Subcutaneous abdominal adipose tissue (tissue), 5 donors: ENCODE measurements around the gene TCEA3.
A peak's percentile ranks its signal among the peaks of the same experiment; 100 is the strongest.

Source experiments
- H3K27ac ChIP-seq: one replicate; pipeline ENCODE4 v1.7.0; 2013; ENCODE audit warnings: low read depth, mild to moderate bottlenecking, inconsistent platforms, low read length, moderate library complexity
- H3K27me3 ChIP-seq, 5 donors: one replicate each; pipeline ENCODE4 v1.7.0; 2013; ENCODE audit warnings: low read length in 5 of 5, inconsistent platforms in 1 of 5; ENCODE audit not compliant: control insufficient read depth in 5 of 5, insufficient read depth in 4 of 5
- H3K36me3 ChIP-seq, 5 donors: one replicate each; pipeline ENCODE4 v1.7.0; 2013; ENCODE audit warnings: low read length in 5 of 5; ENCODE audit not compliant: control insufficient read depth in 5 of 5, insufficient read depth in 5 of 5
- H3K4me1 ChIP-seq, 5 donors: one replicate each; pipeline ENCODE4 v1.7.0; 2013; ENCODE audit warnings: low read length in 5 of 5, mild to moderate bottlenecking in 3 of 5, moderate library complexity in 1 of 5; ENCODE audit not compliant: control insufficient read depth in 5 of 5, insufficient read depth in 5 of 5
- H3K4me3 ChIP-seq, 5 donors: one replicate each; pipeline ENCODE4 v1.7.0; 2013; ENCODE audit warnings: low read length in 5 of 5, low read depth in 1 of 5
- H3K9ac ChIP-seq, 5 donors: one replicate each; pipeline ENCODE4 v1.7.0; 2013; ENCODE audit warnings: low read length in 5 of 5, mild to moderate bottlenecking in 4 of 5, moderate library complexity in 3 of 5
- H3K9me3 ChIP-seq, 5 donors: one replicate each; pipeline ENCODE4 v1.7.0; 2013; ENCODE audit warnings: low read length in 5 of 5; ENCODE audit not compliant: control insufficient read depth in 5 of 5
- donor health status: healthy.
- donor health status: healthy.
- donor health status: healthy.
- donor health status: healthy.
- donor health status: healthy.

The TCEA3 gene

DNA sequence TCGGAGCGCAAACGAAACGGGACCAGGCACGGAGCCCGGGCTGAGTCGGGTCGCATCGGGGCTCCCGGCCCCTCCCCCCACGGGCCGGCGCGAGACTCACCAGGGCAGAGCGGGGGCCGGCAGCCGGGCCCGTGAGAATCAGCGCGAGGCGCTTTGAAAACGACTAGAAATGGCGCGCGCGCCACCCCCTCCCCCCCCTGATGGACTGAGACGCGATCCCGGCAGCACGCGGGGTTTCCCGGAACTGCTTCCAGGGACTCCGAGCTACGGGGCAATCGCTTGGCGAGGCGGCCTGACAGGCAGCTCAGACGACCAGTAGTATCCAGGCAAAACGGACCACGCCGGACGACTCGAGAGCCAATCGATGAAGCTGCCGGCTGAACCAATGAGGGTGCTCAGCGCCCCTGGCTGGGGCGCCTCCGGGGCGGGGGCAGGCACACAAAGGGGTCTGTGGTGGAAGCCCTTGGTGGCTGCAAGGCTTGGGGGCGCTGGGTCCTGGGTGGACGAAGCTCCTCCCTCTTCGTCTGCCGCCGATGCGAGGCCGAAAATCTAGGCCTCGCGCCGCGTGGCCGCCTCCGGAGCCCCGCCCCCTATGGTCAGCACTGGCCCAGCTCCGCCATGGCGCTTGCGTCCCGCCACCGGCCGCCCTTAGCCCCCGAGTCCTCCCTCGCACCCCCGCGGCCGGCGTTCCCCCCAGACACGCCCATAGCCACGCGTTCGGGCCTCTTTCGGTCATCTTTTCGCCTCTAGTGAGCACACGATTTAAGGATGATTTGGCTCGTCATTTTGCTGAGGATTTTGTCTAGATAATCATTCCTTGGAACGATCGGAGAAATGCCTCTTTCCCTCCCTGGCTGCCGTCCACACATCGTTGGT, 80.2 kb downstream of the TCEA3 start, which contains the start of gene HNRNPR:
HNRNPR (minus strand) TSS at position 174 of the 876 bp plus-strand sequence. CDS start 3,276 bp downstream, outside the sequence.
- H3K27ac ChIP-seq = peak within 1 kb of the TSS; percentile 96
- peak within 1 kb of the TSS; percentile 79 to 95 (median 91) for H3K9ac ChIP-seq
- H3K27me3 ChIP-seq = no peaks in the 10 kb centered on the region
- H3K36me3 ChIP-seq = no peaks in the 10 kb centered on the region
- peaks cover 0 to 44% (median 42%) of the 10 kb centered on the region in 5 donors for H3K4me1 ChIP-seq
- H3K4me3 ChIP-seq = peak within 1 kb of the TSS; percentile 67 to 85 (median 76)
- no peaks in the 10 kb centered on the region for H3K9me3 ChIP-seq

- Histone ChIP-seq H3K9ac (peak overlapping the region; percentile 79 to 94 (median 89)), H3K4me3 (peak overlapping the region; percentile 67 to 85 (median 71)), H3K27ac (peak overlapping the region; percentile 96), H3K27me3 (no peaks in the 10 kb centered on the region), H3K9me3 (no peaks in the 10 kb centered on the region), H3K4me1 (peaks cover 0 to 50% (median 48%) of the 10 kb centered on the region in 5 donors), H3K36me3 (no peaks in the 10 kb centered on the region)
Observed at GRCh38 chr1:23343221-23344110, 81.1 kb downstream of the TCEA3 start.

DNA sequence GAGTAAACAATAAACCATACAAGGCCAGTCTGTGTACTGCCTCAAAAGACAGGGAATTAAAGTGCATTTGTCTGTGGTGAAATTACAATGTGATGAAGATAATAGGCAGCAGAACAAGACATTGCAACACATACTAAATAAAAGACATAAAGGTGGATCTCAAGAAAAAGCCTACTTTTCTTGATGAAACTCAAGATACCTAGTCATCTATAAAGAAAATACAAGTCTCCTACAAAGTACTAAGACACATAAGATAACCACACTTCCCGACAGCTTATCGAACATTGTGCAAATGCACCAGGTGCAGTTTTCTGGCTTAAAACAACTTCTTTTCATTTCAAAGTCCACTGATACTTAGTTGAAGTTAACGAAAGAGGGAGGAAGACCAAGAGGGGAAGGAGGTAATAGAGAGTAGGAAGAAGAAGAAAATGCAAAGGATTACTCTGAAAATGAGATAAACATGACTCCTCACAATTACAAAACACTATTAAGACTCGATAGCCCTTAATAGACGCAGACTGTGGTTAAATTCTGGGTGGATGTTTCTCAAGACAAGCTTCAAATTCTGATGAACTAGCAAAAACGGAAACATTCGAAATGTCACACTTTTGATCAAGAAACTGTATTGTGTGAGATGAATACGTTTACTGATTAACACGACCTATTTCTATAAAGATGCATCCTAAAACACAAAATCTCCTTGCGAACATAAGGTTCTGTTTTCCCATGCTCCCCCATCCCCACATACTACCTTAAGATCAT, 82.4 kb downstream of the TCEA3 start:
- peaks cover 0 to 55% (median 51%) of the 10 kb centered on the region in 5 donors for H3K4me1 ChIP-seq
- peak overlapping the region in 4 of 5 donors; percentile 79 to 94 (median 90) for H3K9ac ChIP-seq
- H3K27ac ChIP-seq = peak overlapping the region; percentile 96

DNA sequence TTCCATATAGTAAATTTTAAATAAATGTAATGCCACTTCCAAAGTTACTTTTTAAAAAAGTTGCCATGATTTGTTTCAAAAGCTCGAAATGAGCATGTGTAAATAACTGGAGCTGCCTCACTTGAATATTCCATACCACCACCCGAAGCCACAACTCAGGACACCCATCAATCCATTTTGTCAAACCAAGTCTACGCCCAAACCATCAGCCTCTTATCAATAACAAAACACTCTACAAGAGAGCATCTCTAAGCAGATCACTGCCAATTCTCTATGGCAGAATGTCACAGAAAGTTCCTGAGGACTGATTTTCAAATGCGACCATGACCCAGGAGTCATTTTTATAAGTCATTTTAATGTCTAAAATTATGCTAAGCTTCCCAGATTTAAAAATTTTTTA, 84.9 kb downstream of the TCEA3 start:
- Histone ChIP-seq H3K27me3 (no peaks in the 10 kb centered on the region), H3K4me3 (no peak overlapping the region), H3K4me1 (peaks cover 0 to 50% (median 43%) of the 10 kb centered on the region in 5 donors), H3K27ac (no peak overlapping the region), H3K36me3 (peaks cover 4 to 23% (median 16%) of the 10 kb centered on the region in 5 donors), H3K9me3 (no peaks in the 10 kb centered on the region), H3K9ac (no peak overlapping the region)

More for the DNA sequence above, 82.4 kb downstream of the TCEA3 start:
- H3K4me3 ChIP-seq = peak overlapping the region; percentile 10 to 84 (median 68)
- H3K36me3 ChIP-seq = peaks cover under 1 to 8% (median 6%) of the 10 kb centered on the region in 5 donors
- no peaks in the 10 kb centered on the region for H3K27me3 ChIP-seq
- H3K9me3 ChIP-seq = no peaks in the 10 kb centered on the region

- H3K27ac ChIP-seq = peak overlapping the region; percentile 17
- no peak overlapping the region for H3K9ac ChIP-seq
- no peaks in the 10 kb centered on the region for H3K9me3 ChIP-seq
- H3K36me3 ChIP-seq = peaks cover 10 to 39% (median 32%) of the 10 kb centered on the region in 5 donors
- peaks cover 0 to 46% (median 38%) of the 10 kb centered on the region in 5 donors for H3K4me1 ChIP-seq
- no peak overlapping the region for H3K4me3 ChIP-seq
- no peaks in the 10 kb centered on the region for H3K27me3 ChIP-seq
Observed at GRCh38 chr1:23337869-23338268, 86.7 kb downstream of the TCEA3 start.

DNA sequence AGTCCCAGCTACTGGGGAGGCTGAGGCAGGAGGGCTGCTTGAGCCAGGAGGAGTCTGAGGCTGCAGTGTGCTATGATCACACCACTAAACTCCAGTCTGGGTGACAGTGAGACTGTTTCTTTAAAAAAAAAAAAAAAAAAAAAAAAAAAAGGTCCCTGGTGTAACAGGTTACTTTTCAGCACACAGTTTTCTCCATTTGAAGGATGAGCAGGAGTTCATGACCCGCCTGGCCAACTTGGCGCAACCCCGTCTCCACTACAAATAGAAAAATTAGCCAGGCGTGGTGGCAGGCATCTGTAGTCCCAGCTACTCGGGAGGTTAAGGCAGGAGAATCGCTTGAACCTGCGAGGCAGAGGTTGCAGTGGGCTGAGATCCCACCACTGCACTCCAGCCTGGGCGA, 92.8 kb downstream of the TCEA3 start:
- H3K4me3 ChIP-seq = no peak overlapping the region
- peaks cover 10 to 86% (median 50%) of the 10 kb centered on the region in 5 donors for H3K36me3 ChIP-seq
- H3K9me3 ChIP-seq = no peaks in the 10 kb centered on the region
- H3K27ac ChIP-seq = peak overlapping the region; percentile 32
- H3K9ac ChIP-seq = no peak overlapping the region
- no peaks in the 10 kb centered on the region for H3K27me3 ChIP-seq
- peaks cover 0 to 14% (median 9%) of the 10 kb centered on the region in 5 donors for H3K4me1 ChIP-seq
